Caco-2 (cell line): ENCODE data around the gene PDIA5. TPM values are rescaled to one million over a fixed set of nuclear protein-coding genes. Genes with fewer than 3 reads are reported as not detected.

Experiments
- BruUV-seq: library from RNA; stranded (reverse); fragments of 400-500 nt; replicated peaks from 2 replicates; lab custom pipeline; 2021; lab: Mats Ljungman, UMichigan
- CTCF ChIA-PET: fragments of 300-600 bp; sonication (Branson Sonifier 250); formaldehyde crosslinking; loops from one replicate; lab custom pipeline; 2022; ENCODE audit warnings: antibody characterized with exemption; lab: Charles Lee
- POLR2A ChIA-PET: fragments of 300-600 bp; sonication (Branson Sonifier 250); formaldehyde crosslinking; loops from one replicate; lab custom pipeline; 2022; ENCODE audit warnings: antibody characterized with exemption; lab: Charles Lee
- DNase-seq, 2 experiments: peaks; one replicate each; pipeline versions ENCODE4 v3.0.0 to v3.0.0-alpha.2; 2020 to 2022
- H3K27me3 ChIP-seq: replicated peaks from 2 replicates; pipeline ENCODE4 v1.6.0; 2011; ENCODE audit warnings: low read length; ENCODE audit not compliant: control insufficient read depth, insufficient read depth
- H3K36me3 ChIP-seq: 2 replicates; pipeline ENCODE4 v1.5.1; 2011; ENCODE audit warnings: low read length; ENCODE audit not compliant: control insufficient read depth, insufficient read depth
- H3K4me1 ChIP-seq: fragments of 250-450 bp; sonication (Bioruptor Pico); 2 replicates; pipeline ENCODE4 v1.5.1; 2020; ENCODE audit warnings: mild to moderate bottlenecking
- H3K4me3 ChIP-seq: 2 replicates; pipeline ENCODE4 v1.5.1; 2011; ENCODE audit warnings: low read depth, mild to moderate bottlenecking, control low read depth, low read length
- H3K9me3 ChIP-seq: fragments of 250-450 bp; sonication (Bioruptor Pico); 2 replicates; pipeline ENCODE4 v1.5.1; 2020; ENCODE audit warnings: mild to moderate bottlenecking, moderate library complexity
- H3K27ac Mint-ChIP-seq: one replicate; pipeline ENCODE4 v1.8.0; 2022; ENCODE audit warnings: mixed read lengths; ENCODE audit not compliant: unreplicated experiment
- H3K27me3 Mint-ChIP-seq: one replicate; pipeline ENCODE4 v1.8.0; 2022; ENCODE audit warnings: mixed read lengths; ENCODE audit not compliant: insufficient read depth, unreplicated experiment
- H3K36me3 Mint-ChIP-seq: one replicate; pipeline ENCODE4 v1.8.0; 2022; ENCODE audit warnings: mild to moderate bottlenecking, mixed read lengths; ENCODE audit not compliant: insufficient read depth, unreplicated experiment
- H3K4me1 Mint-ChIP-seq: one replicate; pipeline ENCODE4 v1.8.0; 2022; ENCODE audit warnings: low read depth, mixed read lengths; ENCODE audit not compliant: unreplicated experiment
- H3K4me3 Mint-ChIP-seq: one replicate; pipeline ENCODE4 v1.8.0; 2022; ENCODE audit warnings: mild to moderate bottlenecking, moderate library complexity, mixed read lengths; ENCODE audit not compliant: unreplicated experiment
- H3K9me3 Mint-ChIP-seq: one replicate; pipeline ENCODE4 v1.8.0; 2022; ENCODE audit warnings: mixed read lengths; ENCODE audit not compliant: unreplicated experiment
- CTCF ChIP-seq, 2 experiments: fragments of 200-600 bp in 1 of 2; IDR thresholded peaks; 1 replicate in 1 of 2; 2 replicates in 1 of 2; pipeline versions ENCODE4 v1.5.1 to v1.8.0; 2011 to 2022; ENCODE audit warnings: antibody characterized with exemption in 1 of 2, control low read depth in 1 of 2, inconsistent platforms in 1 of 2, low read depth in 1 of 2, low read length in 1 of 2, mild to moderate bottlenecking in 1 of 2, moderate library complexity in 1 of 2; ENCODE audit not compliant: insufficient read depth in 1 of 2, severe bottlenecking in 1 of 2, unreplicated experiment in 1 of 2
- intact Hi-C: fragments of 100-400 bp; cut with micrococcal nuclease; formaldehyde crosslinking; loops from one replicate; pipeline ENCODE4 v1.10.0; 2022; ENCODE audit not compliant: unreplicated experiment
- total RNA-seq: library from RNA; stranded (reverse); gene quantifications from 2 replicates; pipeline ENCODE4 v1.2.3, GENCODE V29; 2022

PDIA5 gene
- total RNA-seq, 1 experiment from 2014 or later = 48.2 TPM

- H3K4me1 Mint-ChIP-seq = peaks cover 6% of the 10 kb centered on the region
- intact Hi-C loops = no loop called here
- BruUV-seq = no TSS peak
- H3K27ac Mint-ChIP-seq = no peak overlapping the region
- peaks cover 4% of the 10 kb centered on the region; the same call in 1 of the 2 replicates for H3K36me3 ChIP-seq
- H3K4me3 ChIP-seq = no peak overlapping the region
- POLR2A ChIA-PET = no interaction called here
- peaks cover 8% of the 10 kb centered on the region for H3K4me1 ChIP-seq
- CTCF ChIA-PET = no interaction called here
- TF ChIP-seq CTCF (IDR thresholded peaks at IDR 0.05; ENCODE audit: insufficient read depth in 1 of 2, low read depth in 1 of 2, low read length in 1 of 2, severe bottlenecking in 1 of 2, unreplicated experiment in 1 of 2) = no peak
- H3K4me3 Mint-ChIP-seq = no peak overlapping the region
- no peaks in the 10 kb centered on the region for H3K9me3 Mint-ChIP-seq
- H3K27me3 ChIP-seq = no peaks in the 10 kb centered on the region
- H3K36me3 Mint-ChIP-seq = peaks cover 53% of the 10 kb centered on the region
- no peak for DNase-seq
- no peaks in the 10 kb centered on the region for H3K27me3 Mint-ChIP-seq
- H3K9me3 ChIP-seq = no peaks in the 10 kb centered on the region
These were observed 59.8 kb downstream of the PDIA5 start for GRCh38 chr3:123126653-123127052.

- Mint-ChIP-seq H3K4me1 (peaks cover 6% of the 10 kb centered on the region), H3K36me3 (peaks cover 62% of the 10 kb centered on the region), H3K27ac (no peak overlapping the region), H3K4me3 (no peak overlapping the region), H3K9me3 (no peaks in the 10 kb centered on the region), H3K27me3 (no peaks in the 10 kb centered on the region)
- POLR2A ChIA-PET = no interaction called here
- Histone ChIP-seq H3K9me3 (no peaks in the 10 kb centered on the region), H3K4me1 (peaks cover 8% of the 10 kb centered on the region), H3K4me3 (no peak overlapping the region), H3K27me3 (no peaks in the 10 kb centered on the region), H3K36me3 (0 out of 2 replicates have a peak, but pooled peaks cover 4% of the 10 kb centered on the region)
- DNase-seq = no peak
- CTCF ChIA-PET = no interaction called here
- intact Hi-C loops = no loop called here
- no peak for TF ChIP-seq CTCF (IDR thresholded peaks at IDR 0.05; ENCODE audit: insufficient read depth in 1 of 2, low read depth in 1 of 2, low read length in 1 of 2, severe bottlenecking in 1 of 2, unreplicated experiment in 1 of 2)
- no TSS peak for BruUV-seq
These were observed 62.3 kb downstream of the PDIA5 start for GRCh38 chr3:123129092-123129491.

- no TSS peak for BruUV-seq
- no peaks in the 10 kb centered on the region for H3K27me3 Mint-ChIP-seq
- peaks cover 8% of the 10 kb centered on the region for H3K4me1 ChIP-seq
- H3K4me3 ChIP-seq = no peak overlapping the region
- no peaks in the 10 kb centered on the region for H3K9me3 Mint-ChIP-seq
- no peak overlapping the region for H3K27ac Mint-ChIP-seq
- no peak for TF ChIP-seq CTCF (IDR thresholded peaks at IDR 0.05; ENCODE audit: insufficient read depth in 1 of 2, low read depth in 1 of 2, low read length in 1 of 2, severe bottlenecking in 1 of 2, unreplicated experiment in 1 of 2)
- H3K36me3 ChIP-seq = 0 out of 2 replicates have a peak, but pooled peaks cover 4% of the 10 kb centered on the region
- DNase-seq = no peak
- intact Hi-C loops = no loop called here
- ChIA-PET CTCF (no interaction called here), POLR2A (no interaction called here)
- H3K9me3 ChIP-seq = no peaks in the 10 kb centered on the region
- H3K4me1 Mint-ChIP-seq = peaks cover 6% of the 10 kb centered on the region
- peaks cover 67% of the 10 kb centered on the region for H3K36me3 Mint-ChIP-seq
- H3K4me3 Mint-ChIP-seq = no peak overlapping the region
- no peaks in the 10 kb centered on the region for H3K27me3 ChIP-seq
These were observed 62.7 kb downstream of the PDIA5 start for GRCh38 chr3:123129532-123129931.
